K562 (cell line): ENCODE measurements around the gene EHBP1. TPM values are rescaled to one million over a fixed set of nuclear protein-coding genes. Genes with fewer than 3 reads are reported as not detected.
A peak's percentile ranks its signal among the peaks of the same experiment; 100 is the strongest.

Experiments used
- ADNP ChIP-seq: fragments of 200-800 bp; sonication (Bioruptor generic); IDR thresholded peaks from 2 replicates; pipeline ENCODE4 v1.6.1; 2016; ENCODE audit warnings: missing genetic modification characterization, missing compliant biosample characterization
- CBFB ChIP-seq: sonication (generic); formaldehyde crosslinking; IDR thresholded peaks from 2 replicates; pipeline ENCODE4 v1.4.0; 2020; ENCODE audit warnings: mild to moderate bottlenecking, missing genetic modification reagents
- CHD1 ChIP-seq: fragments of 200-600 bp; sonication (generic); IDR thresholded peaks from one replicate; pipeline ENCODE4 v1.6.1; 2012; ENCODE audit warnings: mild to moderate bottlenecking, moderate library complexity, low read length, inconsistent platforms
- ELF4 ChIP-seq: fragments of 450-650 bp; formaldehyde crosslinking; IDR thresholded peaks from 2 replicates; pipeline ENCODE4 v1.4.0; 2022; ENCODE audit warnings: missing genetic modification characterization
- EP300 ChIP-seq: IDR thresholded peaks from 2 replicates; pipeline ENCODE4 v1.6.1; 2012; ENCODE audit warnings: low read length, improper control_type of control experiment
- ETV1 ChIP-seq: fragments of 450-650 bp; conservative IDR thresholded peaks from 2 replicates; pipeline ENCODE4 v1.6.1; 2016; ENCODE audit warnings: missing genetic modification characterization, control low read depth, low read depth, missing compliant biosample characterization
- FIP1L1 ChIP-seq: fragments of 200-400 bp; formaldehyde crosslinking; IDR thresholded peaks from 2 replicates; pipeline ENCODE4 v1.6.1; 2018; ENCODE audit warnings: mild to moderate bottlenecking, low read depth, low read length; ENCODE audit not compliant: poor library complexity, severe bottlenecking
- FOXP1 ChIP-seq: sonication (generic); formaldehyde crosslinking; IDR thresholded peaks from 2 replicates; pipeline ENCODE4 v1.8.0; 2022; ENCODE audit warnings: mild to moderate bottlenecking, missing genetic modification reagents
- HDAC6 ChIP-seq: IDR thresholded peaks from 2 replicates; pipeline ENCODE4 v1.6.1; 2012; ENCODE audit warnings: low read depth, mild to moderate bottlenecking, control low read depth, inconsistent platforms, low read length, moderate library complexity
- HMGXB4 ChIP-seq: sonication (generic); formaldehyde crosslinking; IDR thresholded peaks from 2 replicates; pipeline ENCODE4 v1.8.1; 2023; ENCODE audit warnings: mild to moderate bottlenecking, missing genetic modification reagents
- KLF16 ChIP-seq: IDR thresholded peaks from 2 replicates; pipeline ENCODE4 v1.6.1; 2016; ENCODE audit warnings: antibody characterized with exemption
- LEF1 ChIP-seq: fragments of 450-650 bp; IDR thresholded peaks from 2 replicates; pipeline ENCODE4 v1.6.1; 2016; ENCODE audit warnings: mild to moderate bottlenecking
- MCM2 ChIP-seq: fragments of 450-650 bp; IDR thresholded peaks from 2 replicates; pipeline ENCODE4 v1.6.1; 2017; ENCODE audit warnings: low read depth, mild to moderate bottlenecking
- MED1 ChIP-seq: sonication (generic); formaldehyde crosslinking; IDR thresholded peaks from 2 replicates; pipeline ENCODE4 v1.8.1; 2023; ENCODE audit warnings: missing genetic modification reagents, borderline replicate concordance
- MTA3 ChIP-seq: fragments of 450-650 bp; formaldehyde crosslinking; IDR thresholded peaks from 2 replicates; pipeline ENCODE4 v1.6.1; 2017; ENCODE audit warnings: mild to moderate bottlenecking, borderline replicate concordance
- MXD1 ChIP-seq: fragments of 250-450 bp; sonication (Bioruptor Pico); IDR thresholded peaks from 2 replicates; pipeline ENCODE4 v1.8.0; 2021; ENCODE audit warnings: borderline replicate concordance, mild to moderate bottlenecking, moderate library complexity; ENCODE audit not compliant: poor library complexity, severe bottlenecking
- MYNN ChIP-seq, 2 experiments: sonication (generic); formaldehyde crosslinking in 1 of 2; IDR thresholded peaks; 2 replicates each; pipeline versions ENCODE4 v1.5.0 to v1.6.1; 2016 to 2020; ENCODE audit warnings: antibody characterized with exemption in 1 of 2, missing genetic modification reagents in 1 of 2
- NFATC3 ChIP-seq: fragments of 450-650 bp; IDR thresholded peaks from 2 replicates; pipeline ENCODE4 v1.6.1; 2017; ENCODE audit warnings: mild to moderate bottlenecking
- NFYB ChIP-seq: IDR thresholded peaks from 2 replicates; pipeline ENCODE4 v1.6.1; 2011; ENCODE audit warnings: mild to moderate bottlenecking, moderate library complexity; ENCODE audit not compliant: insufficient read length; ENCODE audit errors: extremely low read depth
- SMC3 ChIP-seq: conservative IDR thresholded peaks from 2 replicates; pipeline ENCODE4 v1.6.1; 2011; ENCODE audit warnings: low read depth, low read length, improper control_type of control experiment; ENCODE audit not compliant: insufficient read depth
- ZBTB8A ChIP-seq: fragments of 450-650 bp; IDR thresholded peaks from 2 replicates; pipeline ENCODE4 v1.6.1; 2018; ENCODE audit warnings: mild to moderate bottlenecking, moderate library complexity; ENCODE audit not compliant: partially characterized antibody
- ZC3H11A ChIP-seq: IDR thresholded peaks from 2 replicates; pipeline ENCODE4 v1.6.1; 2012; ENCODE audit warnings: low read depth, low read length, improper control_type of control experiment
- ZNF695 ChIP-seq: fragments of 450-650 bp; formaldehyde crosslinking; IDR thresholded peaks from 2 replicates; pipeline ENCODE4 v1.4.0; 2020; ENCODE audit warnings: mild to moderate bottlenecking, moderate library complexity
- polyA plus RNA-seq, 8 experiments: library from polyadenylated mRNA; depleted of rRNA in 4 of 8; stranded (reverse) in 5 of 8; unstranded in 3 of 8; fragments of >200 nt; fragmentation: Nextera tagmentation in 2 of 8; fragmentation: Illumina TruSeq in 1 of 8; extraction: Ambion mirVana in 2 of 8; extraction: Trizol in 1 of 8; gene quantifications; 2 replicates each; pipeline versions ENCODE4 v1.2.1 to v1.2.3, GENCODE V29; 2011 to 2014; ENCODE audit warnings: inconsistent platforms in 1 of 8, missing spikeins in 1 of 8
- total RNA-seq, 7 experiments: library from RNA; depleted of rRNA in 6 of 7; stranded (reverse); fragments of >200 nt in 6 of 7; fragmentation: Illumina TruSeq in 2 of 7; extraction: Trizol in 2 of 7; gene quantifications; 2 replicates each; pipeline versions ENCODE4 v1.2.1 to v1.2.3, GENCODE V29; 2011 to 2021; ENCODE audit warnings: low replicate concordance in 1 of 7
- TF ChIP-seq, protein P1 (sequence below): sonication (generic); formaldehyde crosslinking; IDR thresholded peaks from 2 replicates; pipeline ENCODE4 v1.8.0; 2023; ENCODE audit warnings: mild to moderate bottlenecking, missing genetic modification reagents
- TF ChIP-seq, protein P2 (sequence below): fragments of 450-650 bp; formaldehyde crosslinking; IDR thresholded peaks from 2 replicates; pipeline ENCODE4 v1.4.0; 2022; ENCODE audit warnings: missing genetic modification characterization

The EHBP1 gene
- total and polyA plus RNA-seq, 9 of the 15 experiments (the other 6 are each of a cell fraction or from before 2014, with no cell fraction given), result 8.9 to 26.6 (median 19.3) TPM

GRCh38 chr2:63041592-63041991, 336.1 kb downstream of the EHBP1 start (continued):
- TF ChIP-seq FIP1L1 (no peak), KLF16 (no peak), NFATC3 (no peak), MTA3 (no peak), SMC3 (no peak), CHD1 (no peak), MCM2 (no peak), NFYB (no peak), ZC3H11A (no peak), CBFB (CRISPR knock-in tag) (no peak), LEF1 (peak; percentile 61; the same call in 1 of the 2 replicates), FOXP1 (CRISPR knock-in tag) (no peak), ELF4 (CRISPR knock-in tag) (no peak), MXD1 (CRISPR knock-in tag) (no peak), HMGXB4 (CRISPR knock-in tag) (no peak), ZBTB8A (no peak), ZNF695 (CRISPR knock-in tag) (no peak), HDAC6 (no peak), EP300 (peak; percentile 61), MED1 (no peak), ADNP (tag) (no peak), ETV1 (no peak), MYNN (IDR thresholded peaks at IDR 0.05) (no peak), MYNN (CRISPR knock-in tag; IDR thresholded peaks at IDR 0.05) (no peak)
- TF ChIP-seq, protein P1, sequence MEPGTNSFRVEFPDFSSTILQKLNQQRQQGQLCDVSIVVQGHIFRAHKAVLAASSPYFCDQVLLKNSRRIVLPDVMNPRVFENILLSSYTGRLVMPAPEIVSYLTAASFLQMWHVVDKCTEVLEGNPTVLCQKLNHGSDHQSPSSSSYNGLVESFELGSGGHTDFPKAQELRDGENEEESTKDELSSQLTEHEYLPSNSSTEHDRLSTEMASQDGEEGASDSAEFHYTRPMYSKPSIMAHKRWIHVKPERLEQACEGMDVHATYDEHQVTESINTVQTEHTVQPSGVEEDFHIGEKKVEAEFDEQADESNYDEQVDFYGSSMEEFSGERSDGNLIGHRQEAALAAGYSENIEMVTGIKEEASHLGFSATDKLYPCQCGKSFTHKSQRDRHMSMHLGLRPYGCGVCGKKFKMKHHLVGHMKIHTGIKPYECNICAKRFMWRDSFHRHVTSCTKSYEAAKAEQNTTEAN, result no peak
- TF ChIP-seq, protein P2, sequence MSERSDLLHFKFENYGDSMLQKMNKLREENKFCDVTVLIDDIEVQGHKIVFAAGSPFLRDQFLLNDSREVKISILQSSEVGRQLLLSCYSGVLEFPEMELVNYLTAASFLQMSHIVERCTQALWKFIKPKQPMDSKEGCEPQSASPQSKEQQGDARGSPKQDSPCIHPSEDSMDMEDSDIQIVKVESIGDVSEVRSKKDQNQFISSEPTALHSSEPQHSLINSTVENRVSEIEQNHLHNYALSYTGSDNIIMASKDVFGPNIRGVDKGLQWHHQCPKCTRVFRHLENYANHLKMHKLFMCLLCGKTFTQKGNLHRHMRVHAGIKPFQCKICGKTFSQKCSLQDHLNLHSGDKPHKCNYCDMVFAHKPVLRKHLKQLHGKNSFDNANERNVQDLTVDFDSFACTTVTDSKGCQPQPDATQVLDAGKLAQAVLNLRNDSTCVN (CRISPR knock-in tag), result no peak
